Naive thymus-derived CD8-positive, alpha-beta T cell (primary cell): ENCODE results near the gene DUOXA2. TPM values are rescaled to one million over a fixed set of nuclear protein-coding genes. Genes with fewer than 3 reads are reported as not detected.
"Not testable (repeated sequence)": the region's sequence is repeated elsewhere in the genome, so short reads cannot be mapped to it uniquely, and the experiment has no call there.

ENCODE experiments used
- ATAC-seq, 2 donors: fragments of 150-1000 bp; cut with Tn5 transposase in 1 of 2; sonication (Bioruptor Pico), chemical (Tn5 transposase) in 1 of 2; 1 replicate in 1 of 2; 2 replicates in 1 of 2; pipeline ENCODE4 v1.10.0; 2021; ENCODE audit warnings: mild to moderate bottlenecking in 2 of 2, moderate library complexity in 2 of 2
- POLR2A ChIA-PET: fragments of 350-600 bp; sonication (Branson Sonifier 250); formaldehyde crosslinking; loops from one replicate; lab custom pipeline; 2021; ENCODE audit warnings: antibody characterized with exemption; lab: Charles Lee
- DNase-seq, 10 donors: peaks; one replicate each; pipeline versions ENCODE4 v3.0.0 to v3.0.0-alpha.2; 2020 to 2022
- H3K27ac Mint-ChIP-seq, 10 donors: one replicate each; pipeline ENCODE4 v1.8.0; 2020 to 2022; ENCODE audit warnings: mild to moderate bottlenecking in 10 of 10, mixed read lengths in 10 of 10, moderate library complexity in 4 of 10, inconsistent platforms in 1 of 10
- H3K27me3 Mint-ChIP-seq, 5 donors: one replicate each; pipeline ENCODE4 v1.8.0; 2021 to 2022; ENCODE audit warnings: mixed read lengths in 5 of 5
- H3K36me3 Mint-ChIP-seq, 3 donors: one replicate each; pipeline ENCODE4 v1.8.0; 2020 to 2022; ENCODE audit warnings: mixed read lengths in 3 of 3, mild to moderate bottlenecking in 2 of 3, inconsistent platforms in 1 of 3
- H3K4me1 Mint-ChIP-seq, 4 donors: one replicate each; pipeline ENCODE4 v1.8.0; 2021 to 2022; ENCODE audit warnings: mixed read lengths in 4 of 4
- H3K4me3 Mint-ChIP-seq, 10 donors: one replicate each; pipeline ENCODE4 v1.8.0; 2020 to 2022; ENCODE audit warnings: mild to moderate bottlenecking in 10 of 10, mixed read lengths in 10 of 10, moderate library complexity in 6 of 10, inconsistent platforms in 1 of 10
- H3K9me3 Mint-ChIP-seq, 9 donors: one replicate each; pipeline ENCODE4 v1.8.0; 2020 to 2022; ENCODE audit warnings: mixed read lengths in 9 of 9, mild to moderate bottlenecking in 3 of 9, inconsistent platforms in 1 of 9, moderate library complexity in 1 of 9
- polyA plus RNA-seq, 3 donors: library from polyadenylated mRNA; unstranded; fragments of 300-500 nt; fragmentation: Illumina TruSeq; gene quantifications; one replicate each; pipeline ENCODE4 v1.2.3, GENCODE V29; 2021
- total RNA-seq, 8 experiments: library from RNA in 2 of 8; stranded (reverse) in 2 of 8; gene quantifications; one replicate each; pipeline ENCODE4 v1.2.3 and lab custom pipeline; 2021 to 2026

Gene DUOXA2
- total and polyA plus RNA-seq, 5 experiments from 2014 or later, result not detected

GRCh38 chr15:45134682-45135604, 20.8 kb downstream of the DUOXA2 start:
- Mint-ChIP-seq H3K4me3 (peak overlapping the region; percentile 61 to 80 (median 73)), H3K4me1 (peaks cover 11 to 15% (median 13%) of the 10 kb centered on the region in 4 donors), H3K36me3 (peaks cover 0 to 2% (median 0%) of the 10 kb centered on the region in 3 donors), H3K27me3 (peaks cover 20 to 62% (median 48%) of the 10 kb centered on the region in 5 donors), H3K9me3 (no peaks in the 10 kb centered on the region), H3K27ac (peak overlapping the region in 4 of 10 donors; percentile 8 to 74 (median 38))
- ATAC-seq (peak; percentile 63 to 84), DNase-seq (peak in 3 of 10 donors; percentile 10 to 25 (median 16))
- POLR2A ChIA-PET, result interaction anchor here (0.6 kb wide), 1 partner anchor 278 kb away, joined by 3 read pairs; no protein-coding TSS in a partner anchor

- H3K9me3 Mint-ChIP-seq, H3K27ac Mint-ChIP-seq, POLR2A ChIA-PET, H3K36me3 Mint-ChIP-seq, DNase-seq: not testable (repeated sequence)
- Mint-ChIP-seq H3K4me3 (peak overlapping the region; percentile 41 to 78 (median 71)), H3K4me1 (peaks cover 11 to 15% (median 12%) of the 10 kb centered on the region in 4 donors), H3K27me3 (peaks cover 17 to 54% (median 42%) of the 10 kb centered on the region in 5 donors)
- peak in 1 of 2 donors; percentile 14 for ATAC-seq
Observed at GRCh38 chr15:45135705-45136377, 21.7 kb downstream of the DUOXA2 start.

GRCh38 chr15:45136378-45136764, 22.2 kb downstream of the DUOXA2 start:
- Mint-ChIP-seq H3K27ac (peak overlapping the region in 3 of 10 donors; percentile 12 to 52 (median 24)), H3K27me3 (peaks cover 17 to 48% (median 37%) of the 10 kb centered on the region in 5 donors), H3K9me3 (no peaks in the 10 kb centered on the region), H3K4me3 (peak overlapping the region; percentile 41 to 78 (median 71)), H3K4me1 (peaks cover 11 to 15% (median 12%) of the 10 kb centered on the region in 4 donors), H3K36me3 (peaks cover 0 to 2% (median 0%) of the 10 kb centered on the region in 3 donors)
- DNase-seq (no peak), ATAC-seq (peak; percentile 55 to 62)
- POLR2A ChIA-PET, result no interaction called here

- no peak for DNase-seq
- no peak for ATAC-seq
- Mint-ChIP-seq H3K36me3 (peaks cover 0 to 2% (median 0%) of the 10 kb centered on the region in 3 donors), H3K27me3 (peaks cover 16 to 35% (median 29%) of the 10 kb centered on the region in 5 donors), H3K4me3 (no peak overlapping the region), H3K4me1 (peaks cover 11 to 15% (median 12%) of the 10 kb centered on the region in 4 donors), H3K27ac (no peak overlapping the region), H3K9me3 (no peaks in the 10 kb centered on the region)
- POLR2A ChIA-PET, result interaction anchor here (1.6 kb wide), 1 partner anchor 63 kb away, joined by 3 read pairs; no protein-coding TSS in a partner anchor
Observed at GRCh38 chr15:45137703-45138102, 23.6 kb downstream of the DUOXA2 start.

GRCh38 chr15:45138814-45139765, 25.0 kb downstream of the DUOXA2 start:
- H3K9me3 Mint-ChIP-seq, result no peaks in the 10 kb centered on the region
- no peak overlapping the region for H3K27ac Mint-ChIP-seq
- ATAC-seq (no peak), DNase-seq (peak in 1 of 10 donors; percentile 49)
- POLR2A ChIA-PET, result interaction anchor here (0.6 kb wide), 1 partner anchor 14 kb away, joined by 4 read pairs; no protein-coding TSS in a partner anchor
- H3K4me3 Mint-ChIP-seq, result no peak overlapping the region
- H3K4me1 Mint-ChIP-seq, result peaks cover 9 to 15% (median 12%) of the 10 kb centered on the region in 4 donors
- peaks cover 12 to 21% (median 16%) of the 10 kb centered on the region in 5 donors for H3K27me3 Mint-ChIP-seq
- no peaks in the 10 kb centered on the region for H3K36me3 Mint-ChIP-seq

GRCh38 chr15:45139770-45140169, 25.6 kb downstream of the DUOXA2 start:
- DNase-seq (peak in 1 of 10 donors; percentile 46), ATAC-seq (no peak)
- Mint-ChIP-seq H3K4me3 (no peak overlapping the region), H3K4me1 (peaks cover 4 to 10% (median 8%) of the 10 kb centered on the region in 4 donors), H3K27me3 (peaks cover 5 to 14% (median 9%) of the 10 kb centered on the region in 5 donors), H3K27ac (no peak overlapping the region), H3K9me3 (no peaks in the 10 kb centered on the region), H3K36me3 (no peaks in the 10 kb centered on the region)
- POLR2A ChIA-PET, result no interaction called here

GRCh38 chr15:45140557-45141250, 26.6 kb downstream of the DUOXA2 start:
- DNase-seq (peak in 1 of 10 donors; percentile 57), ATAC-seq (no peak)
- Mint-ChIP-seq H3K4me3 (no peak overlapping the region), H3K27ac (peak overlapping the region in 1 of 10 donors; percentile 30), H3K4me1 (peaks cover 4 to 8% (median 6%) of the 10 kb centered on the region in 4 donors), H3K9me3 (no peaks in the 10 kb centered on the region), H3K27me3 (peaks cover 5 to 11% (median 8%) of the 10 kb centered on the region in 5 donors), H3K36me3 (no peaks in the 10 kb centered on the region)
- POLR2A ChIA-PET, result no interaction called here

GRCh38 chr15:45141386-45141785, 27.3 kb downstream of the DUOXA2 start:
- no peak for ATAC-seq
- POLR2A ChIA-PET, result no interaction called here
- H3K36me3 Mint-ChIP-seq, result no peaks in the 10 kb centered on the region
- peaks cover 2 to 6% (median 4%) of the 10 kb centered on the region in 5 donors for H3K27me3 Mint-ChIP-seq
- peak in 1 of 10 donors; percentile 16 for DNase-seq
- H3K4me1 Mint-ChIP-seq, result peaks cover 2 to 4% (median 3%) of the 10 kb centered on the region in 4 donors
- H3K9me3 Mint-ChIP-seq, result no peaks in the 10 kb centered on the region
- H3K27ac Mint-ChIP-seq, result no peak overlapping the region
- no peak overlapping the region for H3K4me3 Mint-ChIP-seq

GRCh38 chr15:45143056-45143455, 28.9 kb downstream of the DUOXA2 start:
- DNase-seq, result peak in 1 of 10 donors; percentile 22
- H3K9me3 Mint-ChIP-seq, result no peaks in the 10 kb centered on the region
- H3K4me1 Mint-ChIP-seq, result peaks cover 1 to 5% (median 3%) of the 10 kb centered on the region in 4 donors
- no peak overlapping the region for H3K4me3 Mint-ChIP-seq
- H3K27ac Mint-ChIP-seq, result no peak overlapping the region
- H3K36me3 Mint-ChIP-seq, result no peaks in the 10 kb centered on the region
- H3K27me3 Mint-ChIP-seq, result no peaks in the 10 kb centered on the region
- POLR2A ChIA-PET, result interaction anchor here (0.5 to 1.2 kb wide), 3 partner anchors 53 to 125 kb away, joined by 3 to 7 read pairs (median 3); no protein-coding TSS in a partner anchor
- no peak for ATAC-seq

- no peaks in the 10 kb centered on the region for H3K9me3 Mint-ChIP-seq
- no peak overlapping the region for H3K4me3 Mint-ChIP-seq
- POLR2A ChIA-PET, result no interaction called here
- H3K27ac Mint-ChIP-seq, result peak overlapping the region in 1 of 10 donors; percentile 41
- ATAC-seq (no peak), DNase-seq (peak in 1 of 10 donors; percentile 30)
- peaks cover 4 to 8% (median 4%) of the 10 kb centered on the region in 4 donors for H3K4me1 Mint-ChIP-seq
- H3K27me3 Mint-ChIP-seq, result no peaks in the 10 kb centered on the region
- H3K36me3 Mint-ChIP-seq, result no peaks in the 10 kb centered on the region
Observed at GRCh38 chr15:45143946-45144345, 29.8 kb downstream of the DUOXA2 start.

- H3K27ac Mint-ChIP-seq, result no peak overlapping the region
- H3K4me3 Mint-ChIP-seq, result no peak overlapping the region
- peaks cover 4 to 8% (median 5%) of the 10 kb centered on the region in 4 donors for H3K4me1 Mint-ChIP-seq
- no peaks in the 10 kb centered on the region for H3K27me3 Mint-ChIP-seq
- ATAC-seq, result no peak
- H3K36me3 Mint-ChIP-seq, result no peaks in the 10 kb centered on the region
- POLR2A ChIA-PET, result no interaction called here
- peak in 1 of 10 donors; percentile 23 for DNase-seq
- no peaks in the 10 kb centered on the region for H3K9me3 Mint-ChIP-seq
Observed at GRCh38 chr15:45144775-45145174, 30.6 kb downstream of the DUOXA2 start.
